KOPT-K1 (cell line): ENCODE results near the gene SLX4IP.
A peak's percentile ranks its signal among the peaks of the same experiment; 100 is the strongest.

ENCODE experiments used
- H3K27ac ChIP-seq: fragments of 200-600 bp; sonication (generic); 2 replicates; pipeline ENCODE4 v1.5.1; 2016; ENCODE audit warnings: antibody characterized with exemption, mild to moderate bottlenecking, low read depth, low read length; ENCODE audit not compliant: poor library complexity, severe bottlenecking
- H3K36me3 ChIP-seq: fragments of 200-600 bp; sonication (generic); 2 replicates; pipeline ENCODE4 v1.5.1; 2017; ENCODE audit warnings: antibody characterized with exemption, mild to moderate bottlenecking, low read length, moderate library complexity; ENCODE audit not compliant: insufficient read depth
- H3K9me3 ChIP-seq: fragments of 200-600 bp; sonication (generic); 2 replicates; pipeline ENCODE4 v1.5.1; 2017; ENCODE audit warnings: antibody characterized with exemption, low read length, mild to moderate bottlenecking; ENCODE audit not compliant: insufficient read depth, poor library complexity, severe bottlenecking

The SLX4IP gene

DNA sequence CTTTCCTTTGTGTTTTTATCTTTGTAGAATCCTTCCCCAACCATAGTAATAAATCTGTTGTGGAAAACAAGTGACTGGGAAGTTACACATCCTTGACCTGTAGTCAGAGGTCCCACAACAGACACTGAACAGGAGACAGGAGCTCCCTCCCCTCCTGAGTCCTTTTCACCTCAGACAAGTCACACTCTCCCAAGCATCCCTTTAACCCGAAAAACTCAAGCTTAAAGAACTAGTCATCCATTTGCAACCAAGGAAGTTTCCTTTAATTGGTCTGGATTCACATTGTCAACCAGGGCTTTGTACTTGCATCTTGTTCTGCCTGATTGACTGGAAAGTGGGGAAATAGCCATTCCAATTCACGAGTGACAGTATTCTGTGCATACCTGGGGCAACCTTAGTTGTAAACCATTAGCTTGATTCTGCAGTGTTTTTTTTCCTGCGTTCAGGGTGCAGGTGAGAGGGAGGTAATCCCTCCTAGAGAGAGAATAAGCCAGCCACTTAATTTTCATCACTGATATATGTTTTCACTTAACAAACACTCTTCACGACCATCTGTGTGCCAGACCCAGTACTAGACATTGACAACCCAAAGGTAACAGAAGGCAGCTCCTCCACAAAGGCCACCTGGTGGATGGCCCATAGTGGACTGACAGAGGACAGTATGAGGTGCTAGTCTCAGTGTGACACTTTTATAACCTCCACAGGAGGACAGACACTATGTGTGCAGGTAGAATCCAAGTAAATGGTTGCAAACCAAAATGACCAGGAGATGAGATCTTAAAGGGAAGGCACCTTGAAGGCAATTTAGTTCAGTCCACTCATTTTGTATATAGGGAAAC lies 112.4 kb downstream of the SLX4IP start:
- H3K27ac ChIP-seq: no peak overlapping the region
- no peaks in the 10 kb centered on the region for H3K36me3 ChIP-seq
- H3K9me3 ChIP-seq: no peaks in the 10 kb centered on the region

DNA sequence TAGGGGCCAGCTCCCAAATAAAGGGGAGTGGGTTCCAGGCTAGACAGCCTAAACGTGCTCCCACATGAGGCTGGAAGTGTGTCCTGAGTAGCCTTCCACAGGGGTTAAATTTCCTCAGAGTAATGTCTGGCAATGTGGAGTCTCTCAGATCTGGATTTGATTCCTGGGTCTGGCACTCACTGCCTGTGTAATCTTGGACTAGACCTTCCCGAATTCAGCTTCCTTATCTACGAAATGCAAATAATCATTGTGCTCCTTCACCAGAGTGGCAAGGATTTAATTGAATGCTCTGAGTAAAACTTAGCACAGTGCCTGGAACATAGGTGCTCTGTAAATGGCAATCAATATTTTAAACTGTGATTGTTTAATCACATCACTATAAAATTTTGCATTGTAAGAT lies 114.4 kb downstream of the SLX4IP start:
- H3K27ac ChIP-seq: no peak overlapping the region
- no peaks in the 10 kb centered on the region for H3K36me3 ChIP-seq
- no peaks in the 10 kb centered on the region for H3K9me3 ChIP-seq

DNA sequence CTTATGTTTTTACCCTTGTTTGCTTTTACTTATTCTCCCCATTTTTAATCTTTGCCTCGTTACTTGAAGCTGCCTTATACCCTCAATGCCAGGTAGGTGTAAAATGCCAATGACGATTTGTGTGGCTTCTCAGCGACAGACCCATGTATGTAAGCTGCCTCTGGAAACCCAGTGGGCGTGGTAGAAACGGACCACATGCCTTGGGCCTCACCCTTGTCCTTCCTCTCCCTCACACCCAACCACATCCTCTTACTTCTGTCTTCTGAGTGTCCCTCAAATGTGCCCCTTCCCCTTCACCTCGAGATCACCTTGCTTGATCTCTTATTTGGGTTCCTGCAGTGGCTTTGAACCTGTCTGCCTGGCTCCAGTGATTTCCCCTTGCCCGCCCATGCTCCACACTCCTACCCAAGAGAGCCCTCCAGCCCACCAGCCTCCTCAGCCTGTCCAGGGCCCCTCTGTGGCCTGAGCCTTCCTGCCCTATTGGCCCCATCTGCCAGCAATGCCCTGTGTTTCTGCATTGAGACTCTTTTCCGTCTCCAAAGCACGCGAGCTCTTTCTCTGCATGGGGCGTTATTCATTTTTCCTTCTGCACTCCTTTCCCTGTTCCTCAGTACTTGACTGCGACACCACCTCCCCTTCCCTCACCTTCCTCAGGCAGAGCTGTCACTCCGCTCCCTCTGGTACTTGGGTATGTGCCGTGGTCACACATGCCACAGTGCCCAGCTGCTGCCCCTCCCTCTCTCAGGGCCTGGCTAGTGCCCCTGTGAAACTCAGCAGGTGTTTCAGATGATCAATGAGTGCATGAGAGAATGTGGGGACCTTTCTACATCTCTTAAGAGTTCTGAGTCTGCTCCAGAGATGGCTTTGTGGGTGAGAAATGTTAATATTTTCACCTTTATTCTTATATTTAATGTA lies 115.4 kb downstream of the SLX4IP start:
- no peaks in the 10 kb centered on the region for H3K9me3 ChIP-seq
- H3K27ac ChIP-seq: peak overlapping the region; percentile 4
- H3K36me3 ChIP-seq: no peaks in the 10 kb centered on the region

DNA sequence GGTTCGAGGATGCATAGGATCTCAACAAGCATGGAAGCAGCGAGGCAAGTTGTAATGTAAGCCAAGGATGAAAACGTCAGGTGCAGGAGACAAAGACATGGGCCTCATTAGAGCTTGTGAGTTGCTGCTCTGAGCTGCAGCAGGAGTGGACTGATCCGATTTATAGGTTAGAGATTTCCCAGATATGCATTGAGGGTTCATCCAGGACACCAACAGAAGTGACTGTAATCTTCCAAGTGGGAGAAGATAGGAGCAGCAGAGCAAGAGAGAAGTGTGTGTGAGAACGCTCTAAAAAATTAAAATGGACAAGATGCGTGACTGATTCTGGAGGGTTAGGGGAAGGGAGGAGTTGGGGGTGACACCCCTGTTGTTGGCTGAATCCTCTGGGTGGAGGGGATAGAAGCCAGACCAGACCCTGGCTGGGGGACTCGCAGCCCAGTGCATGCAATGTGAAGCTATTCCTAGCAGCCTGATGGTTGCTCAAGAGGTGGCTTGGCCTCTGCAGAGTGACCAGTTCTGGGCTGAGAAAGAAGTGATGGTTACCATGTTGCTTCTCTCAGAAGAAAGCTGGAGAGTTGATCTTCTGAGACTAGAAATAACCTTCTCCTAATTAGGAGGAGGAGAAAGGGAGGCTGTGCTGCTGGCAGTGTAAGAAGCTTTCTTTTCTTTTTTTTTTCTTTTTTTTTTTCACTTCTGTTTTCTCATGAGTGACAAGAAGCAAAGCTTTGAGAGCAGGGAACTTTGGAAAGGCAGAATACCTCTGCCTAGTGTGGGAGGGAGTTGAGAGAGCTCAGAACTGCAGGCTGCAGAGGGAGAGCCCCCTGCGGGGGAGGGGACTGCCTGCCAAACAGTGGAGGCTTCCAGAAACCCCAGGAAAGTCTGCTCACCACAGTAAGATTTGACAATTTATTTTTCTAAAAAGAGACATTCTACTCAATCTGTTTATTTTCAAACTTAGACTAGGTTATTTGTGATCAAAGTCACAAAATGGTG lies 116.9 kb downstream of the SLX4IP start:
- no peak overlapping the region for H3K27ac ChIP-seq
- H3K36me3 ChIP-seq: peaks cover 4% of the 10 kb centered on the region; the same call in 1 of the 2 replicates
- no peaks in the 10 kb centered on the region for H3K9me3 ChIP-seq

DNA sequence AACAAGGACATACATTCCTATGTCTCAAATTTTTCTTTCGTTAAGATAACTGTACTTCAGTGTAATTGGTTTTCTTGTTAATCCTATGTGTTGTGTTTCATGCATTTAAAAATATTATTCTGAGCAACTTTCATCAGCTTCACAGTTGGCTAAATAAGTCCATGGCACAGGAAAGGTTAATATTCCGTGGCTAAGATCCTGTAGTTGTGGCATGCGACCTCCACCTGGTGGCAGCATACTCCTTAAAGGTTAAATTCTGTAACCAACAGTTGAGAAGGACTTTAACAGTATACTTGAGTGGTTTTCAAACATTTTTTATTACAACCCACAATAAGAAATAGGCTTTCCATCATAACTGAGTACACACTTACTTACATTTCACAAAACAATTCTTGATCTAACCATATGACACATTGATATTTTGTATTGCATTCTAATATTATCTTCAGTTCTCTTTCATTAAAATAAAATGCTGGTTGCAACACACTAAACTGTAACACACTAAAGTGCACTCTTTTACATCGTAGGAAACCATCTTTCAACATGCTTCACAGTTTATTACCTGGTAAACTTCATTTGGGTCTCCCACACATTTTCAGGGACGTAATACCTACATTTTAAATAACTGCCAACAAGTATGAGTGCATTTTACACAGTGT lies 118.3 kb downstream of the SLX4IP start:
- H3K9me3 ChIP-seq: no peaks in the 10 kb centered on the region
- H3K36me3 ChIP-seq: peaks cover 7% of the 10 kb centered on the region; the same call in 1 of the 2 replicates
- H3K27ac ChIP-seq: no peak overlapping the region

DNA sequence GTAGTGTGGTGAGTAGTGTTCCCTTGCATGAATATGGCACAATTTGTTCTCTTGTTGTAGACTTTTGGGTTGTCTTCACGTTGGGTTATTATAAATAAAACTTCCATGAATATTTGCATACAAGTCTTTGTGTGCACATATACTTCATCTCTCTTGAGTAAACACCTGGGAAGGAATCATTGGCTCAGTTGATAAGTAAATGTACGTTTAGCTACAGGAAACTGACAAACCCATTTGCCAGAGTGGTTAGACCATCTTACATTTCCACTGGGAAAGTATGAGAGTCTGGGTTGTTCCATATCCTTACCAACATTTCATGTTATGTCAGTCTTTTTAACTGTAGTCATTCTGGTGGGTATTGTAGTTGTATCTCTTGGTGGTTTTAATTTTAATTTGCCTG lies 119.2 kb downstream of the SLX4IP start:
- Histone ChIP-seq H3K9me3 (no peaks in the 10 kb centered on the region), H3K27ac (no peak overlapping the region), H3K36me3 (peaks cover 7% of the 10 kb centered on the region; the same call in 1 of the 2 replicates)

DNA sequence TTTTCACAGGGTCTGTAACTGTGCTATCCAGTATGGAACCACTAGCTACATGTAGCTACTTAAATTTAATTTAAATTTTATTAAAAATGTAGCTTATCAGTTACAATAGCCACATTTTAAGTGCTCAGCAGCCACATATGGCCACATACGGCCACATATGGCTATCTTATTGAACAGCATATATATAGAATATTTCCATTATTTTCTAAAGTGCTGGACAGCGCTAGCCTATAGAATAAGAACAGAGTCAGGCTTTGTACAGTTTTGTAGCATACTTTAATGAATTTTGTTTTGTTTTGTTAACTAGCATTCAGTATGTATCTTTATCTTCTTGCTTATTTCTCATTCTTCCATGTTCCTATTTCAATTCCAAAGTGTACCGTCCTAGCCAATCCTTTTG lies 120.3 kb downstream of the SLX4IP start:
- no peaks in the 10 kb centered on the region for H3K9me3 ChIP-seq
- H3K27ac ChIP-seq: no peak overlapping the region
- H3K36me3 ChIP-seq: peaks cover 7% of the 10 kb centered on the region; the same call in 1 of the 2 replicates

DNA sequence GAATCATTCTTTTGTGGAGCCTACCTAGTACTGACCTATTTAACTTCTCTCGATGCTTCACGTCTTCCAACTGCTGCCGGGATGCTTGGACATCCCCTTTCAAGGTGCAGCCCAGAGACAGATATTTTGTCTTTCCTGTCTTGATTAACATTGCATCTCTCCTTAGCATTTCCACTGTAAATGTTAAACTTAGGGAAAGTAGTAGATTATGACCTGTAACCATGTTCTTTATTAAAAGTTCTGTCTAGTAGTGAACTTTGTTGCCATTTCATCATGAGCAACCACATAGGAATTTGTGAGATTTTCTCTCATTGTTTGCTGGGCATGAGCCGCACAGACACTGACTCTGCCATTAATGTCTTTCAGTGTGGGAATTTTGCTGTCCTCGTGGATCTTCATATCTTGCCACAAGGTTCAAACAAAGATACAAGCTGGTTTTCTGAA lies 120.8 kb downstream of the SLX4IP start:
- peaks cover 7% of the 10 kb centered on the region; the same call in 1 of the 2 replicates for H3K36me3 ChIP-seq
- H3K27ac ChIP-seq: no peak overlapping the region
- no peaks in the 10 kb centered on the region for H3K9me3 ChIP-seq

DNA sequence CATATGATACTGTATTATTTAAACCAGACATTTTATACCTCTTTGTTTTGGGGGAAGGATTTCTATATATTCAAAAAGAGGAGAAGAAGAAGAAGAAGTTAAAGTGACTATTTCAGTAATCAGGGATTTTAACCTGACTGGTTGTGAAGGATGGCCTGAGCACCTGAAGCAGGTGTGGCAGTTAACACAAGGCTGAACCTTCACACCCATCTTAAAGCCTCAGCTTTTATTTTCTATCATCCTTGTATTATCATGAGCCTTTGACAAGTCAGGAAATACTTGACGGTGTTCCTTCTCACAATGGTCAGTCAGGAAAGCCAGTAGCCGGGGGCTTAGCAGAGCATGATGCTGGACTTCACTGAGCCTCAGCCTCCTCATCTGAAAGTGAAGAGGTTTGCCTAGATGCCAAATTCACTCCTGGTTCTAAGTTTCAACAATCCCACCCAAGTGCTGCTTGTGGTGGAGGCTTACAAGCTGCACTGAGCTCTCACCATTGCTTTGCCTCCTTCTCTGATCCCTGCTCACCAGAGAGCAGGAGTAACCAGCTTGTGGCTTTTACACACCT lies 121.5 kb downstream of the SLX4IP start:
- Histone ChIP-seq H3K36me3 (peaks cover 7% of the 10 kb centered on the region; the same call in 1 of the 2 replicates), H3K27ac (no peak overlapping the region)

DNA sequence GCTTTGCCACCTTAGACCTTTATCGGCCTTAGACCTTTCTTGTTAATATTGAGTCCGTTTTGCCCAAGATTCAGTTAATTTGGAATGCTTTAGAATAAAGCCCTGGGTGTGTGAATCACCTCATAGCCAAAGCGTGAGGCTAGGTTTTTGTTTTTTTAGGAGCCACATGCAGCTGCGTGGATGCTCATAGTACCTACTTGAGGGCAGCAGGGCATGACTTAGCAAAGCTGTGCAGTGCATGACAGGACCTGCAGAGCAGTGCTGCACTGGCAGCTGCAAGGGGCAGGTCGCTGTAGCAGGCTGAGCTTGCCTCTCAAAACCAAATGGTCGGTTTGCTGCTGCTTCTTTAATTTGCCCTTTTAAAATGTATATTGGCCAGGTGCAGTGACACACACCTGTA lies 122.6 kb downstream of the SLX4IP start:
- H3K36me3 ChIP-seq: peaks cover 10% of the 10 kb centered on the region; the same call in 1 of the 2 replicates
- H3K27ac ChIP-seq: no peak overlapping the region
- no peaks in the 10 kb centered on the region for H3K9me3 ChIP-seq

More for the DNA sequence above, 121.5 kb downstream of the SLX4IP start:
- no peaks in the 10 kb centered on the region for H3K9me3 ChIP-seq

DNA sequence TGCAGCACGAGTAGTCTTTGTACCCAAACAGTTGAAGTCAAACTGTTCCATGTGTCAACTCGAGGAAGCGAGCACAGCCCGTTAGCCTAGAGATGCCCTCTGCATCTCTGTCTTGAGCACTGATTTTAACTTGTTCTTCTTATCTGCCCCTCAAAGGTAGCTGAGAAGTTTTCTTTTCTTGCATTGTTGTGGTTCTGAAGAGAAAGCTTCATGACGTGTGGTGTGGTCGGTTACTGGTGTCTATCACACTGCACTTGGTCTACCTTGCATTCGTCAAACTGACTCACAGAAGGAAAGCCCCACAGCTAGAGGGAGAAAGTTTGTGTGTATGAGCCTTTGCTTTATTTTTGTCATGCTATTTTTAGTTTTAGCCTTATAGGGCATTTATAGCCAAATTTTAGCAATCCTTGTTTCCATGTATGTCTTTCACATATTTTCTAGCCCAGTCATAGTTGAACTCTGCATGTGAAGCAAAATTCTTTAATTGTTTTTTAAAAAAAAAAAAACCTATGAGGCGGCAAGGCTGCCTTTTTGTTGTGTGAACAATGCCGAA lies 123.6 kb downstream of the SLX4IP start:
- Histone ChIP-seq H3K27ac (no peak overlapping the region), H3K36me3 (peaks cover 10% of the 10 kb centered on the region; the same call in 1 of the 2 replicates), H3K9me3 (no peaks in the 10 kb centered on the region)

DNA sequence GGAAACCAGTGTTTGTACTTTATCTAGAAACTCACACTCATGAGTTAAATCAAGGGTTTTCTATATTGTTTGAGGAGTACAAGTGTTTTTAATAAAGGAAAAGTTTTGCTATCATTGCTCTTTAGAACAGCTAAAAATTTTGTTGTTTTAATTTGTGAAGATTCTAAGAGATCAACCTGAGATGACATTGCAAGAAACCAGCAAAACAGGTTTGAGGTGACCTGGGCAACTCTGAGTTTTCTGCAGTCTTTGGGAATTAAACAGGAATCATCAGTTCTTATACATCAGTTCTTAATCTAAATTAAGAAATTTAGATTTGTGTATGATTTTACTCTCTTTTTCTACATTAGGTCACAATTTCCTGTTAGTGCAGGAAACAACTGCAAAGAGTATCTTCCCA lies 124.2 kb downstream of the SLX4IP start:
- Histone ChIP-seq H3K9me3 (no peaks in the 10 kb centered on the region), H3K27ac (no peak overlapping the region), H3K36me3 (peaks cover 10% of the 10 kb centered on the region; the same call in 1 of the 2 replicates)

DNA sequence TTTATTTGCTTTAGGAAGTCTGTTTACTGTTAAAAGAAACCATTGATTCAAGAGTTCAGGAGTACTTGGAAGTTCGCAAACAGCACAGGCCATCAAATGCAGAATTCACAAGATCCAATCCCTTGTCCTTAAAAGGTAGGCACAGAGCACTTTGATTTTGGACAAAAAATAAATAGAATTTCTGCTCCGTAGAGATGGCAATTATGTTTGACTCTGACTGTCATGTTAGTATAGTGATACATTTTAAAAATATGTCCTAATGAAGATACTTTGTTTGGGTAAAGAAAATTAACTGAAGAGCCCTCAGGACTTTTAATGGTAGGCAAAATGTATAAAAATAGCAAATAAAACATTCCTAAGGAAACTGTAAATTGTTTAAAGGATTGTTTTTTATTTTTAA lies 125.6 kb downstream of the SLX4IP start:
- H3K27ac ChIP-seq: no peak overlapping the region
- no peaks in the 10 kb centered on the region for H3K9me3 ChIP-seq
- peaks cover 10% of the 10 kb centered on the region; the same call in 1 of the 2 replicates for H3K36me3 ChIP-seq
